ENCODE measurements around the gene PHF21B.
"Not testable (repeated sequence)": the region's sequence is repeated elsewhere in the genome, so short reads cannot be mapped to it uniquely, and the experiment has no call there.

PHF21B gene

GRCh38 chr22:44862981-44863860, 146.6 kb downstream of the PHF21B start:
- DNase-seq: no peak

DNA sequence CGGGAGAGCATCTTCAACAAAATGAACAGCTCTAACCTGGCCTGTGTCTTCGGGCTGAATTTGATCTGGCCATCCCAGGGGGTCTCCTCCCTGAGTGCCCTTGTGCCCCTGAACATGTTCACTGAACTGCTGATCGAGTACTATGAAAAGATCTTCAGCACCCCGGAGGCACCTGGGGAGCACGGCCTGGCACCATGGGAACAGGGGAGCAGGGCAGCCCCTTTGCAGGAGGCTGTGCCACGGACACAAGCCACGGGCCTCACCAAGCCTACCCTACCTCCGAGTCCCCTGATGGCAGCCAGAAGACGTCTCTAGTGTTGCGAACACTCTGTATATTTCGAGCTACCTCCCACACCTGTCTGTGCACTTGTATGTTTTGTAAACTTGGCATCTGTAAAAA, 147.5 kb downstream of the PHF21B start:
- DNase-seq: no peak

GRCh38 chr22:44861245-44861644, 148.6 kb downstream of the PHF21B start:
- no peak for DNase-seq

- DNase-seq: no peak
Observed at GRCh38 chr22:44860311-44860710, 149.5 kb downstream of the PHF21B start.

- no peak for DNase-seq
Observed at GRCh38 chr22:44859641-44860040, 150.2 kb downstream of the PHF21B start.

- not testable (repeated sequence) for DNase-seq
Observed at GRCh38 chr22:44858819-44859218, 151.0 kb downstream of the PHF21B start.

- DNase-seq: no peak
Observed at GRCh38 chr22:44855855-44856254, 153.9 kb downstream of the PHF21B start.

- not testable (repeated sequence) for DNase-seq
Observed at GRCh38 chr22:44854641-44855040, 155.2 kb downstream of the PHF21B start.

GRCh38 chr22:44850946-44851345, 158.9 kb downstream of the PHF21B start:
- no peak for DNase-seq

- no peak for DNase-seq
Observed at GRCh38 chr22:44848791-44849420, 160.9 kb downstream of the PHF21B start.

DNA sequence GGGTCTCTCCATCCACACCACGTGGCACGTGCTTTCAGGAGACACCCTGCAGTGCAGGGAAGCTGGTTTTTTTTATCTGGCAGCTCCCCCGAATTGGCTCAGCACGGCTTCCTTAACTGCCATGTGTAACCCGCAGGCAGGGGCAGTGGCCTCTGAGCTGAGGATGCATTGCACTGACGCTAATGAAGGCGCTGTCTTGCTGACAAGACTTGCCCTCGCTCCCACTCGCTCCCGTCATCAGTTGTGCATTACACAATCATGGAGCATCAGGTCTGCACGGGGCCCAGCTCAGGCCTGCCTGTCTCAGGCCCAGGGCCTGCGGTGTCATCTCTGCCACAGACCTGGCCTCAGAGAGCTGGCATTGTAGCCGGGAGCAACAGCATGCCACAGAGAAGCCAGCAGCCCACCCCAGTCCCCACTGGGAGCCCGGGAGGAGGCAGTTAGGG, 161.5 kb downstream of the PHF21B start:
- DNase-seq: no peak

DNA sequence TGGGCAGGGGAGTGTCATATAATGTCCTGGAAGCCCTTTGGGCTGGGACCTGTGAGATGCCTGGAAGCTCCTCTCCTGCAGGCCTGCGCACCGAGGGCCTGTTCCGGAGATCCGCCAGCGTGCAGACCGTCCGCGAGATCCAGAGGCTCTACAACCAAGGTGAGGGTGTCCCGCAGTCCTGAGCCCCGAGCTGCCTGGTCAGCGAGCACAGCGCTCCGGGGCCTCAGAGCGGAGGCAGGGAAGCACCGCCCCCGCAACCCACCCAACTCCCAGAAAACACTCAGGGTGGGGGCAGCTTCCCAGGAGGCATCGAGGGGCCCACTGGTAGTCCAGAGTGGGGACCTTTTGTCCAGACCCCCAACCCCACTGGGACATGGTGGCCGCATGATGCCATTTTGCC, 161.9 kb downstream of the PHF21B start:
- DNase-seq: no peak

DNA sequence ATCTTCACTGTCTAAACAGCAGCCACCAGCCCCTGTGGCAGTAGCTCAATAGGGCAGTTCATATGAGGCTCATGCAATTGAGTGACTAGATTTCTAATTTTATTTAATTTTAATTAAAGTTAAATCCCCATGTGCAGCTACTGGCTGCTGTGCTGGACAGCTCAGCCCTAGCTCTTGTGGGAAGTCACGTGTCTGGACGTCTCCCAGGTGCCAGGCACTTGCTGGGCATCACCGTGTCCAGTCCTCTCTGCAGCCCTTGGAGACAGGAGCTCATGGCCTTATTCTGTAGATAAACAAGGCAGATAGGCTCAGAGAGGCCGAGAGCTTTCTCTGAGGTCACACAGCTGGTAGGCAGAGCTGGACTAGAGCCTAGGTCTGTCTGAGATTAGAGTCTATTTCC, 162.4 kb downstream of the PHF21B start:
- DNase-seq: no peak

GRCh38 chr22:44846726-44847275, 163.0 kb downstream of the PHF21B start:
- no peak for DNase-seq

DNA sequence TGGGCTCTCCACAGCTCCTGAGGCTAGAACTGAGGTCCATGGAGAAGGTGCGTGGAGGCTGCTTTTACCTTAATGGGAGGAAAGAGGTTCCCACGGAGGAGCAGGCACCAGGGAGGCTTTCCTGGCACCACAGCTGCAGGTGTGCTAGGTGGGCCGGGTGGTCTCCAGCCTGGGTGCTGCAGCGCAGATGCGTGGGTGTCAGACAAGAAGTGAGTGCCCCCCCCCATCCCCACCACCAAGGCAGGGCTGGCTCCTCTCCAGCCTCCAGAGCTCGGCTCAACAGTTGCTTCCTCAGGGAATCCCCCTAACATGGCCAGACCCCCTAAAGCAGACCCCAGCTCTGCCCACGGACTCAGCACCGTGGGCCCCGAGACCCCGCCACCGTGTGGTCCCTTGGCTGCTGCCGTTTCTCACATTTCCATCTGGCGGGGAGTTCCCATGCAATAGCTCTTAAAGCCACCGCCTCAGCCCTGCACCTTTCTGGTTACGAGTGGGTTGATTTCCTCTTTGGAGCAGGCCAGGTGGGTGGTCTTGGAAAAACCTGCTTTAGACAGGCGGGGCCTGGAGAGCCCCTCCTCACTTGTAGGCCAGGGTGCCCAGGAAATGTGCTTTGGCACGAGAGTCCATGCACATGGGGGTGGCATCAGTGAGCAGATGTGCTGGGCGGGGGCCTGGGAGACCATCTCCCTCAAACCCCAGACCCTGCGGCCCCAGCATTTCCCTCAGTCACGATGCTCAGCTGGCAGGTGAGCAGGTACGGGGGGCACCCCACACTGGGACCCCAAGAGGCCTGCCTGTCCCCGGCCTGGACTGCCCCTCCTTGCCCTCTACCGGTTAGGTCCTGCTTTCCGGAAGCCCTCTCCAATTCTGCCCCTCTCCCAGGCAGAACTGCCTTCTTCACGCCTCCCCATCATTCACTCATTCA, 163.7 kb downstream of the PHF21B start:
- DNase-seq: no peak

DNA sequence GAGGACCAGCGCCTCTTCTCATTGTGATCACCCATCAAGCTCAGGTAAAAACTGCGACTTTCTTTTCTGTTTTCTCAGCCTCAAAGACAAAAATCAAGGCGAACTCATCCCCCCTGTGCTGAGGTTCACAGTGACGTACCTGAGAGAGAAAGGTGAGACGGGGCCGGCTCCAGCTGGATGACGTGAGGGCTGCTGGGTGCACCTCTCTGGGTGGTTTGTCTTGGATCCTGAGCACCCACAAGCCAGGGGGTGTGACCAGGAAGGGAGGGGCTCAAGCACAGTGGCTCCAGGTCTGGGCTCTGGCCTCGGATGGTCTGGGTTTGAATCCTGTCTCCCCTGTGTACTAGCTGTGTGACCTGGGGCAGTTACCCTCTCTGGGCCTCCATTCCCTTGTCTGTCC, 164.6 kb downstream of the PHF21B start:
- no peak for DNase-seq

- DNase-seq: no peak
Observed at GRCh38 chr22:44842417-44842816, 167.4 kb downstream of the PHF21B start.

DNA sequence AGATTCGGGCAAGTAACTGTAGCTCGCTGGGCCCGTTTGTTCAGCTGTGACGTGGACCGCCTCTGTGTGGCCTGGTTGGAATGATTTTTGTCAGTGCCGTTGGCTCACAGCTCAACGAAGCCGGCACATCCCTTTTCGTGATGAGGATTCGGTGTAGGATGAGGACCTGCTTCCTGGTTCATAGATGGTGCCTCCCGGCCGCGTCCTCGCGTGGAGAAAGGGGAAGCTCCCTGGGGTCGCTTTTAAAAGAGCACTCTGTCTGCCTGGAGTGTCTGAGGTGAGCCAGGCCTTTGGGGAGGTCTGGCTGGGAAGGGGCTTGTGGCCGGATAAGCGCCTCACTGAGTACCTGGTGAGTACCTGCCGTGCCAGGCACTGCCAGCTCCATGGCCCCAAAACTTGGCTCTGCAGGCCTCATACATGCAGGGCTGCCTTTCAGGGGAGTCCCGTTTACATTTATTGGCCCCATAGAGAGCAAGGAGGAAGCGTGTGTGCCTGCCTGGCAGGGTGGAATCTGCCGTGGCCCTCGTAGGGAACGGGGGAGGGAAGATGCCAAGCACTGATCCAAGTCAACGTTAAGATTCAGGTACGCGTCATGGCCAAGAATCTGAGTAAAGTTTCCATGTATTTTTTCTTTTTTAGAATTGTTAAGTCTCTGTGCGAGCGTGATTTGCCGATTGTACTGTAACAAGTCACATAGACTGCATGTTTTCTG, 169.0 kb downstream of the PHF21B start:
- DNase-seq: no peak

DNA sequence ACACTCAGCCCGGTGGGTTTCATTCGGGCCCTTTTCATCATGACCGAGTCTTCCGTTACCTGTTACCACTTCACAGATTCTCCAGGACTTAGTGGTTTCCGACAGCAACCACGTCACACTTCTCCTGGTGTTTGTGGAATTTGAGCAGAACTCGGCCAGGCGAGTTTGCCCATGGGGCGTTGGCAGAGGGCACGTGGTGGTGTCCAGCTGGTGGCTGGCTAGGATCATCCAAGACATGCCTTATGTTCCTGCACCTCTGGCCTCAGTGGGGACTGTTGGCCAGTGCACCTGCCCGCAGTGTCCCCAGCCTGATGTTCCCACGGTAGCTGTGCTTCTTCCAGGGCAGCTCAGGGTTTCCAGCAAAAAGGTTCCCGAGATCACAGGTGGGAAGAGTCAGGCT, 170.1 kb downstream of the PHF21B start:
- DNase-seq: no peak

DNA sequence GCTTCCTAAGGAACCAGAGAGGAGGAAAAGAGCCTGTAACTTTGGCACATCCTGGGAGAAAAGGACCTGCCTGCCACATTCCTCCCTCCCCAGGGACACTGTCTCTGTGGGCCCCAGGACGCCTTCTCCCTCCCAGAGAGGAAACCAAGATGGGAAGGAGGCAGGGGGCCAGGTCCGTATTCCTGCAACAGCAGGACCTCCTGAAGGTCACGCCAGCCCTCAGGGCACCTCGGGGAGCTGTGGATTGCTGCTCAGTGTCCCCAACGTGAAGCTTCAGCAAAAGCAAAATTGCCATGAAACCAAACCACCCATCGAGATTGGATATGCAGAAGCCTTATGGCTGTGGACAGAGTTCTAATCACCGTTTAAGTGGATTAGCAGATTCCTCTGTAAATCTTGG, 170.7 kb downstream of the PHF21B start:
- DNase-seq: no peak

GRCh38 chr22:44838316-44839016, 171.3 kb downstream of the PHF21B start:
- peak; percentile 45 for DNase-seq

GRCh38 chr22:44837481-44837880, 172.3 kb downstream of the PHF21B start:
- peak; percentile 45 for DNase-seq
